HG03442 (cell line): ENCODE data around the gene RB1.
"Not testable (repeated sequence)": the region's sequence is repeated elsewhere in the genome, so short reads cannot be mapped to it uniquely, and the experiment has no call there.

Source experiments
- ATAC-seq: cut with Tn5 transposase; IDR thresholded peaks from one replicate; pipeline ENCODE4 v1.9.1; 2021; ENCODE audit warnings: mild to moderate bottlenecking, moderate library complexity; ENCODE audit not compliant: unreplicated experiment

RB1 gene

GRCh38 chr13:48346583-48346982 is 43.0 kb downstream of the RB1 start:
- ATAC-seq, result no peak

- no peak for ATAC-seq
Observed at GRCh38 chr13:48349525-48349924, 46.0 kb downstream of the RB1 start.

DNA sequence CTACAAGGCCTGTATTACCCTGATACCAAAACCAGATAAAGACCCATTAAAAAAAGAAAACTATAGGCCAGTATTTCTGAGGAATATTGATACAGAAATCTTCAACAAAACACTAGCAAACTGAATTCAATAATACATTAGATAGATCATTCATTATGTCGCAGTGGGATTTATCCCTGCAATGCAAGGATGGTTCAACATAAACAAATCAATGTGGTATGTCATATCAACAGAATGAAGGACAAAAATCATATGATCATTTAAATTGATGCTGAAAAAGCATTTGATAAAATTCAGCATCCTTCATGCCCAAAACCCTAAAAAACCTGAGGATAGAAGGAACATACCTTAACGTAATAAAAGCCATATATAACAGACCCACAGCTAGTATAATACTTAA is 50.0 kb downstream of the RB1 start:
- ATAC-seq, result no peak

- ATAC-seq, result not testable (repeated sequence)
Observed at GRCh38 chr13:48355524-48355923, 52.0 kb downstream of the RB1 start.

DNA sequence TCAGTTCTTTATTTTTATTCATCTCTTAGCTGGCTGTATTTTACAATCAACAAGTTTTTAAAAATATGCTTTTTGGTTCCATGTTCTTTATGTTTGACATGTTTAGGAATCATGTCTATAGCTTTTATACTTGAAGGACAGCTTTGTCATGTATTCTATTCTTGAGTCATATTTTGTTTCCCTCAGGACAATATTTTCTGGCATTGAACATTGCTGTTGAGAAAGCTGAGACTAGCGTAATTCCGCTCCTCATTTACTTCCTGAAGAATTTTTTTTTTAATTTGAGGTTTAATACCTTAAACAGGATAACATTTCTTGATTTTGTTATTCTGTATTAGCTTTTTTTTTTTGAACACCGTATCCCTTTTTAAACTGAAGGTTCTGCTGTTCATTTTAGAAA is 53.2 kb downstream of the RB1 start:
- ATAC-seq, result no peak

GRCh38 chr13:48369988-48370387 is 66.4 kb downstream of the RB1 start:
- no peak for ATAC-seq

DNA sequence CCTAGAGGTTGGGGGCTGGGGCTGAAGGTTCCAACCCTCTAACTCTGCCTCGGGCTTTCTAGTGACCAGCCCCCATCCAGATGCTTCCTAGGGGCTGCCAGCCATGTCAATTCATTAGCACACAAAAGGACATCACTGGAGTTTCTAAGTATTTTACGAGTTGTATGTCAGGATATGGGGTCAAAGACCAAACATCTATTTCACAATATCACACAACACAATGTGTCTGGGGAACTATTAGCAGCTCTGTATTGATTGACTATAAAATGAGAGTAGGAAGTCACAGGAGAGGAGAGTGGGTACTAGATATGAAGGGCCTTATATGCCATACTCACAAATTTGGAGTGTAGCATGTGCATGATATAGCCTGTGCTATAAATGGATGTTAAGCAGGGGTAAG is 67.3 kb downstream of the RB1 start:
- ATAC-seq, result no peak

- ATAC-seq, result no peak
Observed at GRCh38 chr13:48377857-48378256, 74.3 kb downstream of the RB1 start.

DNA sequence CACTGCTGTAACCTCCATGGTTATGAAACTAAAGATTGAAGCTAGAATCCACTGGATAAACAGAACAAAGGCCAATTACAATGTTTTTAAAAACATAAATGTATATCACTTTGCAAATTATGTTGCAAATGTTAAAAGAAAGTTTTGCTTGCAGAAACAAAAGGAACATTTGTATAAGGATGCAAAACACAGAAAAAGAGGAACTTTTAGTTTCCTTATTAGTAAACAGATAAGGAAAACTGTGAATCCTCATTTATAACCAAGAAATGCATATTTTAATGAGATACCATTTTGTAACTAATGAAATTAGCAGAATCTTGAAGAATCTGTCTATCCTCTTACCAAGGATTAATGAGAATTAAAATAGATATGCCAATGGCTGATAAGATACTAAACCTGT is 77.0 kb downstream of the RB1 start:
- ATAC-seq, result no peak

GRCh38 chr13:48383384-48383783 is 79.8 kb downstream of the RB1 start:
- no peak for ATAC-seq

GRCh38 chr13:48386816-48387215 is 83.3 kb downstream of the RB1 start:
- no peak for ATAC-seq

GRCh38 chr13:48391257-48391656 is 87.7 kb downstream of the RB1 start:
- no peak for ATAC-seq

- no peak for ATAC-seq
Observed at GRCh38 chr13:48393030-48393697, 89.6 kb downstream of the RB1 start.

DNA sequence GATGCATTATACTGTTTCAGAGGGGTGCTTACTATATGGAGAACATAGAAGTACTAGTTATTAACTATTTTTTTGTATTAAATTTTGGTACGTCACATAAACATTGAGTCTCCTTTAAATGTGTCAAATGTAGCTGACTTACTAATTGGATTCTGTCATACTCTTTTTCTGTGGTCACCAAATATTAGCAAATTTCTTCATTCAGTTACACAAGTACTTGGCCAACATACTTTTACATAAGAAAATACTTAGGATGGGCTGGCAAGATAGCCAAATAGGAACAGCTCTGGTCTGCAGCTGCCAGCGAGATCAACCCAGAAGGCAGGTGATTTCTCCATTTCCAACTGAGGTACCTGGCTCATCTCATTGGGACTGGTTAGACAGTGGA is 90.1 kb downstream of the RB1 start:
- ATAC-seq, result no peak

DNA sequence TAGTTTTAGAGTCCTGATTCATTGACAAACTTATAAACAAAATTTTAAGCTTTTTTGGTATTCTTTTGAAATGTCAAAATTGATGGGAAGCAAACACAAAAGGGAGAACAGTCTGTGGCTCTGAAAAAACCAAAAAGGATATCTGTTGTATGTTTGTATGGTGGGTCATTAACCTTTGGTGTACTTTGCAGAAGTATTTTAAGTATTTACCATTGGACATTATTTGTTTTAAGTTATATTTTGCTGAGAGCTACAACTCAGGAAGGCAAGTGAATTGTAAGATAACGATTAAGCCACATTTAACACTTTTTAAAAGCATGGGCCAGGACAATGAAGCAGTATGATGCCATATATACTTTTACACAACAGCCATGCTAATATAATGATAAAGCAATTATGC is 94.2 kb downstream of the RB1 start:
- ATAC-seq, result no peak

GRCh38 chr13:48398450-48399095 is 95.0 kb downstream of the RB1 start:
- no peak for ATAC-seq

DNA sequence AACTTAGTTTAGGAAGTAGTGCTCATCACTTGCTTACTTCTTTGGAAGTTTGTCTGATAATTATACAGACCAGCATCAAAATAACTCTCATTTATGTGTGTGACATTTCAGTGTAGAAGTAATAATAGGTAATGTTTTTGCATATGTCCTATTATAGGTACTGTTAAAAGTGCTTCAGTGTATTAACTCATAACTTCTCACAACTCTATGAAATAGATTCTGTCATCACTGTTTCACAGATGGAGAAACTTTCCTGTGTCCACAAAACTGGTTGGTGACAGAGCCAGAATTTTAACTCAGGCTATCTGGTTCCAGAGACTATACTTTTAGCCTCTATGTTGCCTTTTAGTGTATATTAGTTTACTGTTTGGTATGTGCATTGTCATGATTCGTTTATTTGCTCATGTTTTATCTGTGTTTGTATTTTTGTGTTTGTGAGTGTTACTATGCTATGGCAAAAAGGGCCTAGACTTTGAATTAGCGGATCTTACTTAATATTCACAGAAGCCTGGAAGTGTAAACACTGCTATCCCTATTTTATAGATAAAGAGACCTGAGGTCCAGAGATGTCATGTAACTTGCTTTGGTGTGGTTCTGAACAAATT is 96.6 kb downstream of the RB1 start:
- no peak for ATAC-seq

GRCh38 chr13:48400850-48401291 is 97.3 kb downstream of the RB1 start:
- ATAC-seq, result no peak

DNA sequence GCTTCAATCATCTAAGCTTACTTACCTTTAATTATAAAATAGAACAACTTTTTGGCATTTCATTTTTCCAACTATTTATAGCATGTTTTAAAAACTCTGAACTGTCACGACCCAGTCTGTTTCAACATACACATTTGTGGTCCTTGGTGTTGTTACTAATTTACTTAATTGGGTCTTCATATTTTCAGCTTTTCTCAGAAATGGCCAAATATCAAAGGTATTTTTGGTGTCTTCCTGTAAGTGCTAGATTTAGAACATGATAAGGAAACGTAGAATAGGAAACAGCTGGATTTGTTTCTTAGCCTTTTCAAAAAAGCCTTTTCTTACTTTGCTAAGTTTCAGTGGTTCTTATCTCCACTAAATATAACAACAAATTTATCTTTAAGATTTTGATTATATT is 97.9 kb downstream of the RB1 start:
- ATAC-seq, result no peak

DNA sequence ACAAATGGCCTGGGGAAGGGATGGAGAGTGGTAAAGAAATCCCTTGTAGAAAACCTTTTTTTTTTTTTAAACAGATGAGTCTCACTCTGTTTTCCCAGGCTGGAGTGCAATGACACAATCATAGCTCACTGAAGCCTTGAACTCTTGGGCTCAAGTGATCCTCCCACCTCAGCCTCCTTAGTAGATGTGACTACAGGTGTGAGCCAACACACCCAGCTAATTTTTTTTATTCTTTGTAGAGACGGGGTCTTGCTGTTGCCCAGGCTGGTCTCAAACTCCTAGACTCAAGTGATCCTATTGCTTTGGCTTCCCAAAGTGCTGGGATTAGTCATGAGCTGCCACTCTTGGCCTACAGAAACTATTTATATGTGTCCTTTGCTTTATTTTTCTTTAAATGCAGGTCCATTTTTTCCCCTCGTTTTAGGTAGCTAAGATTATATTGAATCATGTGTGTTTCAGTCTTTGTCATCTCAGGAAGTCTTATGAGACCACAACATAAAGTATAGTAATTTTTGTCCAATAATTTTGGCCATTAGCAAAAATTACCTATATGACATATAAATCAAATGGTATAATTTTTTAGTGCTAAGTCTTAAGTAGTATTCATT is 98.9 kb downstream of the RB1 start:
- ATAC-seq, result no peak

DNA sequence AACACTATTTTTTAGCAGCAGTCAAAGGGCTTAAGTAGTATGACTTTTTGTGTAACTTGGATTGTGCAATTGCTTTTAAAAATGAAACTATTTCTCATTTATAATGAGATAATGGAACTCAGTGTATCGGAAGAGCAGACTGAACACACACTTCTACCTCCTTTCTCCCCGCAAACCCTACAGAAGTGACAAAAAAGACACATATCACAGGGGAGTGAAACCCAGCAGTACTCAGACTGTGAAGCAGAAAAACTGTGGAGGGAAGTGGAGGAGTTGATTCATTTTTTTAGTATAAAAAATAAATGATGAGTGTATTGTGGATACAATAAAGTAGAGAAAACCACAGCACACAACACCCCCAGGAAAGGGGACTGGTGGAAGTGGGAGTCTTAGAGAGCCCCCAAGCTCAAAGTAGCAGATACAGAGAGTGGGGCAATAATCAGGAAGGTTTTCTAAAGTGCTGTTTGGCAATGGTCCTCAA is 99.6 kb downstream of the RB1 start:
- ATAC-seq, result no peak

GRCh38 chr13:48403913-48404312 is 100.4 kb downstream of the RB1 start:
- ATAC-seq, result no peak
